ENCODE measurements around the gene ADGRG6. TPM values are rescaled to one million over a fixed set of nuclear protein-coding genes. Genes with fewer than 3 reads are reported as not detected.

The ADGRG6 gene
- total and polyA plus RNA-seq, 2 of the 8 experiments (the other 6 are each of a cell fraction or from before 2014, with no cell fraction given) = 1.1 to 6.2 TPM

GRCh38 chr6:142292166-142292924 is 9.5 kb upstream of the ADGRG6 start (continued):
- TF ChIP-seq RAD21 (IDR thresholded peaks at IDR 0.05 in 1 of 2, conservative IDR thresholded peaks at IDR 0.05 in 1 of 2; ENCODE audit: low read depth in 2 of 2, low read length in 2 of 2) (no peak), KDM5A (IDR thresholded peaks at IDR 0.05; ENCODE audit: low read length) (no peak), PHF8 (conservative IDR thresholded peaks at IDR 0.05; ENCODE audit: low read depth, low read length) (no peak)

Measured in H1 (cell line).